ENCODE results near the gene L3MBTL4.

The L3MBTL4 gene

GRCh38 chr18:6249788-6250187 is 164.9 kb downstream of the L3MBTL4 start:
- DNase-seq (ENCODE audit: low read depth) = no peak

GRCh38 chr18:6249170-6249569 is 165.5 kb downstream of the L3MBTL4 start:
- no peak for DNase-seq (ENCODE audit: low read depth)

- DNase-seq (ENCODE audit: low read depth) = no peak
Observed at GRCh38 chr18:6248017-6248416, 166.7 kb downstream of the L3MBTL4 start.

- DNase-seq (ENCODE audit: low read depth) = no peak
Observed at GRCh38 chr18:6242004-6242403, 172.7 kb downstream of the L3MBTL4 start.

GRCh38 chr18:6239716-6240115 is 175.0 kb downstream of the L3MBTL4 start:
- DNase-seq (ENCODE audit: low read depth) = no peak

- no peak for DNase-seq (ENCODE audit: low read depth)
Observed at GRCh38 chr18:6236258-6236657, 178.5 kb downstream of the L3MBTL4 start.

- DNase-seq (ENCODE audit: low read depth) = no peak
Observed at GRCh38 chr18:6222271-6222670, 192.4 kb downstream of the L3MBTL4 start.

- DNase-seq (ENCODE audit: low read depth) = no peak
Observed at GRCh38 chr18:6221602-6222014, 193.1 kb downstream of the L3MBTL4 start.

GRCh38 chr18:6220129-6220528 is 194.6 kb downstream of the L3MBTL4 start:
- no peak for DNase-seq (ENCODE audit: low read depth)

GRCh38 chr18:6219116-6219717 is 195.5 kb downstream of the L3MBTL4 start:
- no peak for DNase-seq (ENCODE audit: low read depth)

GRCh38 chr18:6215888-6216287 is 198.8 kb downstream of the L3MBTL4 start:
- no peak for DNase-seq (ENCODE audit: low read depth)

- DNase-seq (ENCODE audit: low read depth) = no peak
Observed at GRCh38 chr18:6211174-6211504, 203.6 kb downstream of the L3MBTL4 start.

- DNase-seq (ENCODE audit: low read depth) = no peak
Observed at GRCh38 chr18:6210349-6211173, 204.2 kb downstream of the L3MBTL4 start.

- DNase-seq (ENCODE audit: low read depth) = no peak
Observed at GRCh38 chr18:6207941-6208340, 206.8 kb downstream of the L3MBTL4 start.

GRCh38 chr18:6207116-6207515 is 207.6 kb downstream of the L3MBTL4 start:
- no peak for DNase-seq (ENCODE audit: low read depth)

GRCh38 chr18:6205706-6206105 is 209.0 kb downstream of the L3MBTL4 start:
- DNase-seq (ENCODE audit: low read depth) = no peak

GRCh38 chr18:6204476-6204875 is 210.2 kb downstream of the L3MBTL4 start:
- no peak for DNase-seq (ENCODE audit: low read depth)

- no peak for DNase-seq (ENCODE audit: low read depth)
Observed at GRCh38 chr18:6203791-6204190, 210.9 kb downstream of the L3MBTL4 start.

GRCh38 chr18:6202861-6203260 is 211.8 kb downstream of the L3MBTL4 start:
- DNase-seq (ENCODE audit: low read depth) = no peak

GRCh38 chr18:6200204-6200774 is 214.4 kb downstream of the L3MBTL4 start:
- no peak for DNase-seq (ENCODE audit: low read depth)

GRCh38 chr18:6199777-6200176 is 214.9 kb downstream of the L3MBTL4 start:
- no peak for DNase-seq (ENCODE audit: low read depth)

GRCh38 chr18:6198585-6198984 is 216.1 kb downstream of the L3MBTL4 start:
- DNase-seq (ENCODE audit: low read depth) = no peak

GRCh38 chr18:6194640-6195039 is 220.1 kb downstream of the L3MBTL4 start:
- DNase-seq (ENCODE audit: low read depth) = no peak
